Cortex of kidney (tissue), 1 donor: Measurements from ENCODE around the gene LTBP1.
"Not testable (repeated sequence)": the region's sequence is repeated elsewhere in the genome, so short reads cannot be mapped to it uniquely, and the experiment has no call there.

Experiments used
- DNase-seq: peaks from one replicate; lab custom pipeline; 2025; lab: John Stamatoyannopoulos, UW

The LTBP1 gene

DNA sequence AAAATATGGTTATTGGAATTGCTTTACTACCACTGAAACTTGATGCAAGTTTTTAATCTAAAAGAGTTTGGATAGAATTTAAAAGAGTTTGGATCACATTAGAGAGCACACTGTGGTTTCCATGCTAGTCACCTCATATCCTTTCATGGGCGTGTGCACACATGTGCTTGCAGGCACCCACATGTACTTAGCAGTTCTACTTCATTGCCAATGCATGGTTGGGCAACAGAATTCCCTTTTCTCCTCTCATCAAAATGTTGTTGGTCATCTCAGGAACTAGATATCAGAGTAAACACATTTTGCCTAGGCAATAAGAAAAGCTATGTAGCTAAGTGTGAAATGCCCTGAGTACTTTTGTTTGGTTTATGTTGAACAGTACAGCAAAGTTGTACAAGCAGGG is 275.6 kb downstream of the LTBP1 start:
- DNase-seq = no peak

DNA sequence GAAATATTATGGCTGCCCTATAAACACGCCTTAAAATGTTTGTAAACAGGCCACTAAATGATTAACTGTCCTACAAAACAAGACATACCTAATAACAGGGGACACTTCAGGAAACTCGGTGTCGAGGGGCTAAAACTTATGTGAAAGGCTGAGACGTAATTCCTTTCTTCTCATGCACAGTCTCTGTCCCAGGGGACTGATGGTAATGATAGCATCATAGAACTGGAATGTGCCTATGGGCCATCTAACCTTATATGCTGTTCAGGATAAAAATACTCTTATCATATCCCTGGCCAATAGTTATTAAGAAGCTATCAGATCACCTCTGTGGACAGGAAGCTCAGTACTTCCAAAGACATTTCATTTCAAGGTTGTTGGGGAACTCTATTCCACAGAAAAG is 277.1 kb downstream of the LTBP1 start:
- DNase-seq = no peak

DNA sequence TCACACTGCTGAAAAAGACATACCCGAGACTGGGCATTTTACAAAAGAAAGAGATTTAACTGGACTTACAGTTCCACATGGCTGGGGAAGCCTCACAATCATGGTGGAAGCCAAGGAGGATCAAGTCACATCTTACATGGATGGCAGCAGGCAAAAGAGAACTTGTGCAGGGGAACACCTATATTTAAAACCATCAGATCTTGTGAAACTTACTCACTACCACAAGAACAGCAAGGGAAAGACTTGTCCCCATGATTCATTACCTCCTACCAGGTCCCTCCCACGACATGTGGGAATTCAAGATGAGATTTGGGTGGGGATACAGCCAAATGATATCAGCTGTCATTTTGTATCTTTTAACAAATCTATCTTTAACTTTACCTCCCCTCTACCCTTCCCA is 278.6 kb downstream of the LTBP1 start:
- no peak for DNase-seq

DNA sequence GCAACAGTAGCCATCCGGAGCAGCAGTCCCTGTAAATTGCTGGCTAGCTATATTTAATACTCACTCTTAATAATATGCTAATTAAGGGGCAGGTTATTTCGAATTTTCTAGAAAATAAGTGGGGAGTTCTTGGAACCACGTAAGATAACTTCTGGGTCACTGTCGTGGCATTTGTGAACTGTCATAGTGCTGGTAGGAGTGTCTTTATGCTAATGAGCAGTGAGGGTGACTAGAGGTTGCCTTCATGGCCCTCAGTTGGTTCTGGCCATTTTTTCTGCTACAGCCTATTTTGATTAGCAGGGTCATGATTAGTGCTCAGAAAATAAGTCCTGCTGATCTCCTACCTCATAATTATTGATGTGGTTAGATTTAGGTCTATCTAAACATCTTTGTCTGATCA is 279.8 kb downstream of the LTBP1 start:
- DNase-seq = no peak

DNA sequence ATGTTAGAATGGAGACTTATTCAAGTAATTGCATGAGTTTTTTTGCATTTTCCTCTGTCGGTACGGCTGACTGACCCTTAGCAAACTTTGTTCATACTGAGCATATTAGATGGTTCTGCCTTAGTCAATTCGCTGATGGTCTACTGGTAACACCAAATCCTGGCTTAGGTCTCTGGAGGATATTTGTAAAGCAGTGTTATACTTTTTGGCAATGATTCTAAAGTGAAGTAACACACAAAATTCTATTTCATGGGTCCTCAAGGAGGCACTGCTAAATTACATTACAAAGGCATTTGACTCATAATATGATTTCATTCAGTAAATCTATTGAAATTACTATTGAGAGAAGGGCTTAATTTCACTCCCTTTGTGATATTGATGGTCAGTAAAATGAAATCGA is 282.9 kb downstream of the LTBP1 start:
- DNase-seq = no peak

DNA sequence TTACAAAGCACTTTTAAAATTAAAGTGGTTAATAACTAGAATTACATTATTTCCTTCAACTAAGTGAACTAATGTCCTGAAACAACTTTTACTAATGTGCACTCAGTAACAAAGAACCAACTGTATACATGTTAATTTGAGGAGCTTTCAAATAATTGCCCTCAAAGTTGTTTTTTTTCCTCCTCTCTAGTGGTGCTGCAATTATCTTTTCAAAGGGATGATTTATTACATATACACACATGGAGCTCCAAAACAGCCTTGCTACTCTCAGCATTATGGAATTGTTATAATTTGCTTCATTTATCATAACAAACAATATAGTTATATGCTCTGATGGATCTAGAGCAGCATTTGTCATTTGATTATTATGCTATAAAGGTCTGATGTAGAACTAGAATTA is 283.4 kb downstream of the LTBP1 start:
- DNase-seq = no peak

DNA sequence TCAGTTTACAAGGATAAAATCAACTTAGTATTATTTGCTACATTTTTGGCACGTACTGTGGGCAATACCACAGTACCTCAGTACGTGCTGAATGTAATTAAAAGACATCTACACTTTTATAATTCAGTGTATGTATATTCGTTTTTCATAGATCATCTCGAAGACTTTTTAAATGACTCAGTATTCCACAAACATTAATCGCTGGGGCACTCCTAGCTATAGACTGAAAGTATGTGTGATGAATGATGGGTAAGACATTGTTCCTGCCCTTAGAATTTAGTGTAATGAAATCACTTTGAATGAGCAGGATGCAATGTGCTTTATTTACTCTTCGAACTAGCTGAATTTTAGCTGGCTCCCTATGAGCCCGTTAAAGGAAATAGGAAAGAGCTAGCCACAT is 284.1 kb downstream of the LTBP1 start:
- DNase-seq = no peak

DNA sequence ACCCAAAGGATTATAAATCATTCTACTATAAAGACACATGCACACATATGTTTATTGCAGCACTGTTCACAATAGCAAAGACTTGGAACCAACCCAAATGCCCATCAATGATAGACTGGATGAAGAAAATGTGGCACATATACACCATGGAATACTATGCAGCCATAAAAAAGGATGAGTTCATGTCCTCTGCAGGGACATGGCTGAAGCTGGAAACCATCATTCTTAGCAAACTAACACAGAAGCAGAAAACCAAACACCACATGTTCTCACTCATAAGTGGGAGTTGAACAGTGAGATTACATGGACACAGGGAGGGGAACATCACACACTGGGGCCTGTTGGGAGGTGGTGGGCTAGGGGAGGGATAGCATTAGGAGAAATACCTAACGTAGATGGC is 288.8 kb downstream of the LTBP1 start:
- DNase-seq = not testable (repeated sequence)

DNA sequence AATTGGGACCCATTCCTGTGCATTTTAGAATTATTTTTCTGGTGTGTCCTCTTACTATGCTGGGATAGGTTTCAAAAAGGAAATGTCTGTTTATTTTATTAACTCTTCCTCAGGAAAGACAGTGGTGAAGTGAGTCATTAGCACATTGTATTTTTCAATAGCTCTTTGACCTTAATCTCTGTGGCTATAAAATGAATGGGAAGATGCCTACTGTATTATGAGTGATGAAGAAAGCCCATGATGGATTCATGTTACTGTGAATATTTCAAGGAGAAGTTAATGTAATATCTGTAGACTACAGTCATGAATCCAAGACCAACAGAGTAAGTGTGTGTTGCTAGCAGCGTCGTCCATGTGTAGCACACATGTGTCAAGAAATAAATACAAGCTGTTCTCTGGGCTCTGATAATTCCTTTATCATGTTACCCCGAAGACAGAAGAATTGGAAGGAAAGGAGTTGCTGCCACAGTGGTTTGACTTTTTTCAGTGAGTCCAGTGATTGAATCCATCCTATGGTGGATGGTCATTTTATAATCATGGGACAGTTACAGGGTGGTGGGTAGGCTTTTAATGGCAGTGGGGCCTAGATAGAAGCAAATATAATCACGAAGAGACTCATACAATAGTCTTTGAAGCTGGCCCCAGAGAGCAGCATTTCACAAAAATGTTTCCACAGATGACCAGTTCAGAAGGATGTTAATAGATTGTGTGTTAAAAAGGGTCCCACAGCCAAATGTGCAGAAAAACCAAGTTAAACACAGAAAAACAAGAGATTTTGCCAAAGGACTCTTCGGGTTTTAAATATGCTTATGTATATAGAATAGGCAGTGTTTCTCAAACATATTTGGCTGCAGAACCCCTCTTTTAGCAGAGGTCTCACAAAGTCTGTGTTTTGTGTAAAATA is 290.0 kb downstream of the LTBP1 start:
- no peak for DNase-seq

DNA sequence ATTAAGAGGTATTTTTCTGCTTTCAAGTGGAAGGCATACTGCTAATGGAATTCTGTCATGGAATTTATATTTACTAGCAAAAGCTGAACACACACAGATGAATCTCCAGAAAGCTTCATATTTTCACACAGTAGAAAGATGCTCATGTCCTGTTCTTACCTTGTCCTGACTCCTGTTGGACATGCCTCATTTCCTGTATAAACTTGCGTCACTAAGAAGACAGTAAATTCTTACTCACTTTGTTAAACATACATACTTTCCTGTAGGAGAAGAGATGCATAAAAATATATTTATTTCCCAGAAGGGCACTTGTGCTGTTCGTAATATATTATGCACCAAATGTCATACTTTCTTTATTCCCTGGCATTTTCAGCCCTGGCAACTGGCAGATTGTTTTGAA is 291.4 kb downstream of the LTBP1 start:
- no peak for DNase-seq

DNA sequence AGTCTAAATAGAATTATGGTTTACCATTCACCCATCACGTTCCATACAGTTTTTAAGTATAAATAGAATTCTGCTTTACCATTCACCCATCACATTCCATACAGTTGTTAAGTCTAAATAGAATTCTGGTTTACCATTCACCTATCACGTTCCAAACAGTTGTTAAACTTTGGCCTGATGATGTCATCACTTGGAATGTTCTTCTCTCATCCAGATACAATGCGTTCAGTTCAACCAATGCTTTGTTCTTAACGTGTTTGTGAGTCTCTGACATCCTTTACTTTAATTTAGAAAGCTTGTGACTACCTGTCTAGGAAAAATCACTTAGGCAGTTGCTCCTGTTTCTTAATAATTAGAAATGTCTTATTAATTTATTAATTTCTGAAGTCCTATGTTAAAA is 293.4 kb downstream of the LTBP1 start:
- no peak for DNase-seq

DNA sequence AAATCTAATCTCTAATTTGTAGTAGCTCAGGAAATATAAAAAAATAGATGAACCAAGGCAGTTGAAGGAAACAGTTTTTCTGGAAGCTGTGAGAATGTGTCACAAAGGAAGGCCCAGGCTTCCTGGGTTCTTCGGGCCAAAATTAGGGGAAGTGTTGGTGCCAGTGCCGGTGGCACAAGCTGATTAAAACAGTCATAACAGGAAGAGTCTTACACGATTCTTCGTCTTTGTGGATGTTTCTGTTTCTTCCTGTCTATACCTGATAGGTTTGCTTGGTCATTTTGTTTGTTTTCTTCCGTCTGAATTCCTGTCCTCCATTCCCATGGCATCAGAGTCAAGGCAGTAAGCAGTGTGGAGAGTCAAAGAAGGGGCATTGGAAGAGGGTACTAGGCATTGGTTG is 294.3 kb downstream of the LTBP1 start:
- no peak for DNase-seq

DNA sequence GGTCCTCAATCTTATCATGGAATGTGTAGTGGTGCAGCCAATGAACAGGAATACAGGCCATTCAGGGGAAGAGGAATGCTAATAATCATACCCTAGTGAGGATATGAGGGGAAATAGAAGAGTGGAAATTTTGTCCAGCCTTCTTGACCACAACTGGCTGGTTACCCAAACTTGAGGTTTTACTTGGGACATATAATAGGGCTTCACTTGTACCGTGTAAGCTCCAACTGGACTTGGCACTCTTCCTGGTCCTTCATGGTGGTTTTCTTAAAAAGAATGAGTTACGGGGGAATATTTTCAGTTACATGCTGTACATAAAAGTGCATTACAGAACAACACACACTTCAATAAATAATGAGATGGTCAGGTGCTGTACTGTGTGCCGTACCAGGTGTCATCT is 294.8 kb downstream of the LTBP1 start:
- DNase-seq = no peak

DNA sequence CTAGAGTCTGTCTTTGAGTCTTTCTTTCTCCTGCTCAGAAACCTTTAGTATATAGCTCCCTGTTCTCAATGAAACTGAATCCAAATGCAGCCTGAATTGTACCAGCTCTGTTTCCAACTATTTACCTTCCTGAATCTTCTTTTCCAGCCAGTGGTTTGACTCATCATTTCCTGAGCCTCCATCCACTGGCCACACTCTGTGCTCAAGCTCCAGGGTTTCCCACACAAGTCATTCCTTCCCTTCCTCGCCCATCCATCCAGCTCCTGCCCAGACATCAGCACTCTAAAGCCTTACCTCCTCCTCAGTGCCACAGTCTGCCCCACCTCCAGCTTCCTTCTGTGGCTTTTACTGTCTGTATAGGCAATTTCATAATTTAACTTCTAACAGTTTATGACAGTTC is 296.1 kb downstream of the LTBP1 start:
- no peak for DNase-seq

DNA sequence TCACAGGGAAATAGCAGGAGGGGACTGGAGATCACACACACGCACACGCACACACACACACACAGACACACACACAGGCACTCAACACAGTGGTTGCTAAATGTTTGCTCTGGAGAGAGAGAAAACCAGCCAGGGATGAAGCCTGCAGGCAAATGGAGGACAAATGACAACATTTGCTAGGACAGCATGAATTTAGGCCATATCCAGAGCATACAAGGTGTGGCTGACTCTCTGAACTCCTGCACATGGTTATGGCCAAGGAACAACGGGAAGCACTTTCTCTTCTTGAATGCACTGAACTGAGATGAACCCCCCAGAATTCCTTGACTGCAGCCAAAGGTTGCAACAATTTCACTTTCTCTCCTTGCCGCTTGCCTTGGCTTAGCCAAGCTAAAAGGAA is 299.7 kb downstream of the LTBP1 start:
- no peak for DNase-seq

DNA sequence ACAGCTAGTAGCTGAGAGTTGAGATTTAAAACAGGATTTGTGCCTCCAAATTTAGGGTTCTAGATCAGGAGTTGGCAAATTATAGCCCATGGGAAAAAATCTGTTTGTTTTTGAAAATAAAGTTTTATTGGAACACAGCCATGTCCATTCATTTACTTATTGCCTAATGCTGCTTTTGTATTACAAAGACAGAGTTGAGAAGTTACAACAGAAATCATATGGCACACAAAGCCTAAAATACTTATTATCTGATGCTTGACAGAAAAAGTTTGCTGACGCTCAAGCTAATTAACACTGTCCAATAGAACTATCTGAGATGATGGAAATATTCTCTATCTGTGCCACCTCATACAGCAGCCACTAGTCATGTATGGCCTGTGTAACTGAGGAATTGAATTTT is 300.6 kb downstream of the LTBP1 start:
- no peak for DNase-seq

DNA sequence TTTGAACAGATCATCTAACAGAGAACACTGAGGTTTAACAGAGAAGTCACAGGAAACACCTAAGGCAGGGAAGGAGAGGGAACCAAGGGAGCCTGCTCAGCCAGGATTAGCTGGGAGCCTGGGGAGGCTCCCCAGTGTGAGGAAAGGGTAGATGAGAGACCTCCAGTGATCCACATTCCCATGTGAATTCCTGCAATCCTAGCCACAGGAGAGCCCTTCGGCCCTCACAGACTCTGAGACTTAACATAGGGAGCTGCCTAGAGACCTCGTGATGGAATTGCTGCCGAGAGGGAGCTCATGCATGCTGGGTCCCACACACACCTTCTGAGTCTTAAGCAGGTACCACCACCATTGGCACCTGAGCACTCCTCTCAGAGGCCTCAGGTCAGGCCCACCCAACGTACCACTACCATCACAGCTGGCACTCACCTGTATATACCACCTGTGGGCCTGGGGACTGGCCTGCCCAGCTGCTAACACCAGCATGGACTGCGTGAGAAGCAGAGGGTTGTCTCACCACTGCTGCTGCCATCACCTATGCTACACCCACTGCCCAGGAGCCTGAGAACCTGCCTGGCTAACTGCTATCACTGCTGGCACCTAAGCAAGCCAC is 303.8 kb downstream of the LTBP1 start:
- no peak for DNase-seq

DNA sequence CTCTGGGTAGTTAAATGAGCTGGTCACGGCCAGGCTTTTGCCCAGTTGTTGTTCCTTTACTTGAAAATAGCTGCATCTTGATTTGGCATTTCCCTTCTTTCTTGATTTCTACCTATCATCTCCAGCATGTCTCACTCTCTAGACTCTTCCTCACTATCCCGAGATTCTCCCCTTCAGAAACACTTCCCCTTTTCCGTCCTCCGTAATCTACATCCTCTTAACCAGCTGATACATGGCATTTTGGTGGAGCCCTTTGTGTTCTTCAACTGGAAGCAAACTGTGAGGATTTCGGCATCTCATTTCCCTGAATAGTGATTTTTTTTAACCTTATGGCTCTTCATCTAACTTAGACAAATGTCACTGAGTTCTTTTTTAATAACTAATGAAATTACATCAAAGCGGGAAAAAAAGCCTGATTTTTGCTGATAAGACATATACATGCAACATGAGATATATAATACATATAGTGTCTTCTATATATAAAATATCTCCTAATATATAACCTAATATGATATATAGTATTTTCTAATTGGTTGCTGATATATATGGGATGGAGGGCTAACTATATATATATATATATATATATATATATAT is 309.5 kb downstream of the LTBP1 start:
- DNase-seq = no peak

DNA sequence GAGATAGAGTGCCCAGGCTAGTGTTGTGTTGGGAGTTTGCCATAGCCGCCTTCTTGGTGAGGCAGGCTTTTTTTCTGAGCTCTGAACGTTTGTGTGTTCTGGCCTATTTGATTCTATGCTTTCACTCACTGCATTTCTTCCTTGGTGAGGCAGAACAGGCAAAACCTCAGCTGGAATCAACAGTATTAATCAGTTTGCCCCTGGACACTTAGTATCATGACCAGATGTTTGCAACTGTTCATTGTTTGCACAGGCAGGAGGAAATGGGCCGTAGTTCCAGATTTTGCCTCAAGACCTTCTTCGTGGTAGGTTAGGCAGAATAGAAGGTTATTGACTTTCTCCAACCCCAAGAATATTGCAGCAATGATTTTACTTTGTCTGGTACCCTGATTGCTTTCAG is 311.6 kb downstream of the LTBP1 start:
- no peak for DNase-seq

DNA sequence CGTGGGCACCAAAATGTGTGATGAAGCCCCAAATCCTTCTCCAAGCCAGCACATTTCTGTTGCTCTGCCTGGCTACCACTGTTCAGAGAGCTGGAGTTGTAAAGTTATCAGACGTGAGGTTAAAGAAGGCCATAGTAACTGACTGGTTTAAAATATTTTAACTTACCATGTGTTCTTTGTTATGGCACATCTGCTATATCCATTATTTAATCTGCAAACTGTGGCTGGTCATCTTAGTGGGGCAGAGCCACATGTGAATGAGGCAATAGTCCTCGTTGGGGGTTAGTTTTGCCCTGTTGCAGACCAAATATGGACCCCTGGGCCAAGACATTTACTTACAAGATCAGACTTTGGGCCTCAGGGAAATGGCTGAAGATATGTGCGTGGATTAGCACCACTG is 315.3 kb downstream of the LTBP1 start:
- no peak for DNase-seq

DNA sequence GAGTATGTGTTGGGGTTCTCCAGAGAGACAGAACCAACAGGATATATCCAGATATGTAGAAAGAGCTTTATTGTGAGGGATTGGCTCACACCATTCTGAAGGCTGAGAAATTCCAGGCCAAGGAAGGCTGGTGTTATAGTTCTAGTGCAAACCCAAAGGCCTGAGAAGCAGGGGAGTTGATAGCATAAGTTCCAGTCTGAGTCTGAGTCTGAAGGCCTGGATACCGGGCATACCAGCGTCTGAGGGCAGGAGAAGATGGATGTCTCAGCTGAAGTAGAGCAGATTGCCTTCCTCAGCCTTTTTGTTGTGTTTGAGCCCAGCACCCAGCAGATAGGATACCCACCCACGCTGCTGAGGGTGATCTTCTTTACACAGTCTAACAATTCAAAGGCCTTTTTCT is 318.0 kb downstream of the LTBP1 start:
- no peak for DNase-seq

DNA sequence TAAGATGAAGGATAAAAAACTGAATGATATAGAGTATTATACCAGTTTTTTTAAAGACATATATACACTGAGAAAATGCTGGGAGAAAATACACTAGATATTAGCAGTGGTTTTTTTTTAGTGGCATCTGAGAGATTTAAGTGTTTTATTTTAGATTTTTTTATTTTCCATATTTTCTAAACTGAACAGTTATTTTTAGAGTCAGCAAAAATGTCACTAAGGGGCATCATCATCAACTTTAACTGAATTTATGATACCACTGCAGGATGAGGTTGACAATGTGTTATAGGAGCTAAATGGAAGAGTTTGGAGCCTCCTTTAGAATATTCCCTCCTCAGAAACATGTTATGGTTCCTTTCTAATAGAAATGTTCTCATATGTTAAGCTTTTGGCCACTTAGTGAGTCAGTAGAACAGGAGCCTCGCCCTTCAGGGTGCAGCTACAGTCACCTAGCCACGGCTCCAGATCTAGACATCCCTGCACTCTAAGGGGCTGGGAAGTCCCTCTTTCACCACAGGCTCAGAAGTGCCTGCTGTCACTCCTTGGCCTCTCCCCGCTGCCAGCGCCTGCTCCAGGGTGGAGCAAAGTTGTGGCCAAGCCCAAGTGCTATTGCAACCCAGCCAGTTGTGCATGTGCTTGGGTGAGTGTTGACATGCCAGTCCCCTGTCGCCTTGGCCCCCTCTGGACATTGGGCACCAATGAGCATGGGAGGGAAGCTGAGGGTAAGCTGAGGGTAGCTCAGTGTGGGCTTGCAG is 319.0 kb downstream of the LTBP1 start:
- no peak for DNase-seq

DNA sequence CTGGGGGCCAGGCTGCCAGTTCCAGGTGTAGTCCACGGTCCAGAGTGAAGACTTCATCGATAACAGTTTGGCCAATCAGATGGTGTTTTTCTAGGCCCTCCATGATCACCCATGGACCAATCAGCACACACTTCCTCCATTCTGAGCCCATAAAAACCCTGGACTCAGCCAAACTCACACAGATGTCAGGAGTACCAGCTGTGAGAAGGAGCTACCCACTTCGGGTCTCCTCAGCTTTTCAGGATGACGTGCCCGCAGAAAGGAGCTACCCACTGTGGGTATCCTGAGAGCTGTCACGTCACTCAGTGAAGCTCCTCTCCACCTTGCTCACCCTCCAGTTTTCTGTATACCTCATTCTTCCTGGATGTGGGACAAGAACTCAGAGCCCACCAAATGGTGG is 319.7 kb downstream of the LTBP1 start:
- DNase-seq = no peak
